ENCODE data around the gene MX1.
A peak's percentile ranks its signal among the peaks of the same experiment; 100 is the strongest.

Gene MX1

GRCh38 chr21:41425954-41426675 is at the start of gene MX1:
Gene MX1 (plus strand): TSS chr21:41426239. CDS start chr21:41432071, 5,832 bp downstream.
- H3K36me3 ChIP-seq (ENCODE audit: control insufficient read depth in 1 of 2, insufficient read depth in 2 of 2, low read length in 2 of 2), result peaks cover 4 to 6% of the 10 kb centered on the region in 2 donors
- peak within 1 kb of the TSS; percentile 74 for H3K27ac ChIP-seq (ENCODE audit: low read length)
- no peaks in the 10 kb centered on the region for H3K27me3 ChIP-seq (ENCODE audit: low read depth, low read length)
- H3K9me3 ChIP-seq (ENCODE audit: control insufficient read depth in 1 of 2, low read length in 2 of 2), result no peaks in the 10 kb centered on the region
- H3K4me3 ChIP-seq (ENCODE audit: low read depth in 1 of 2, low read length in 2 of 2), result peak within 1 kb of the TSS; percentile 74 to 78
- peaks cover 3 to 9% of the 10 kb centered on the region in 2 donors for H3K4me1 ChIP-seq (ENCODE audit: control insufficient read depth in 1 of 2, insufficient read depth in 2 of 2, low read length in 2 of 2)

GRCh38 chr21:41377715-41378114 is 48.3 kb upstream of the MX1 start:
- H3K4me1 ChIP-seq (ENCODE audit: control insufficient read depth in 1 of 2, insufficient read depth in 2 of 2, low read length in 2 of 2), result no peaks in the 10 kb centered on the region
- no peak overlapping the region for H3K27ac ChIP-seq (ENCODE audit: low read length)
- H3K9me3 ChIP-seq (ENCODE audit: control insufficient read depth in 1 of 2, low read length in 2 of 2), result no peaks in the 10 kb centered on the region
- H3K27me3 ChIP-seq (ENCODE audit: low read depth, low read length), result no peaks in the 10 kb centered on the region
- peaks cover 0 to 37% of the 10 kb centered on the region in 2 donors for H3K36me3 ChIP-seq (ENCODE audit: control insufficient read depth in 1 of 2, insufficient read depth in 2 of 2, low read length in 2 of 2)
- no peak overlapping the region for H3K4me3 ChIP-seq (ENCODE audit: low read depth in 1 of 2, low read length in 2 of 2)

- Histone ChIP-seq H3K27me3 (ENCODE audit: low read depth, low read length) (no peaks in the 10 kb centered on the region), H3K36me3 (ENCODE audit: control insufficient read depth in 1 of 2, insufficient read depth in 2 of 2, low read length in 2 of 2) (peaks cover 0 to 37% of the 10 kb centered on the region in 2 donors), H3K9me3 (ENCODE audit: control insufficient read depth in 1 of 2, low read length in 2 of 2) (no peaks in the 10 kb centered on the region), H3K4me3 (ENCODE audit: low read depth in 1 of 2, low read length in 2 of 2) (no peak overlapping the region), H3K27ac (ENCODE audit: low read length) (no peak overlapping the region), H3K4me1 (ENCODE audit: control insufficient read depth in 1 of 2, insufficient read depth in 2 of 2, low read length in 2 of 2) (no peaks in the 10 kb centered on the region)
Observed at GRCh38 chr21:41378849-41379248, 47.2 kb upstream of the MX1 start.

- no peaks in the 10 kb centered on the region for H3K4me1 ChIP-seq (ENCODE audit: control insufficient read depth in 1 of 2, insufficient read depth in 2 of 2, low read length in 2 of 2)
- no peak overlapping the region for H3K4me3 ChIP-seq (ENCODE audit: low read depth in 1 of 2, low read length in 2 of 2)
- H3K27ac ChIP-seq (ENCODE audit: low read length), result no peak overlapping the region
- H3K27me3 ChIP-seq (ENCODE audit: low read depth, low read length), result no peaks in the 10 kb centered on the region
- H3K9me3 ChIP-seq (ENCODE audit: control insufficient read depth in 1 of 2, low read length in 2 of 2), result no peaks in the 10 kb centered on the region
- peaks cover 0 to 37% of the 10 kb centered on the region in 2 donors for H3K36me3 ChIP-seq (ENCODE audit: control insufficient read depth in 1 of 2, insufficient read depth in 2 of 2, low read length in 2 of 2)
Observed at GRCh38 chr21:41379901-41380300, 46.1 kb upstream of the MX1 start.

GRCh38 chr21:41381731-41382130 is 44.3 kb upstream of the MX1 start:
- Histone ChIP-seq H3K27me3 (ENCODE audit: low read depth, low read length) (no peaks in the 10 kb centered on the region), H3K9me3 (ENCODE audit: control insufficient read depth in 1 of 2, low read length in 2 of 2) (no peaks in the 10 kb centered on the region), H3K4me1 (ENCODE audit: control insufficient read depth in 1 of 2, insufficient read depth in 2 of 2, low read length in 2 of 2) (no peaks in the 10 kb centered on the region), H3K36me3 (ENCODE audit: control insufficient read depth in 1 of 2, insufficient read depth in 2 of 2, low read length in 2 of 2) (peaks cover 0 to 37% of the 10 kb centered on the region in 2 donors), H3K4me3 (ENCODE audit: low read depth in 1 of 2, low read length in 2 of 2) (no peak overlapping the region), H3K27ac (ENCODE audit: low read length) (no peak overlapping the region)

GRCh38 chr21:41387042-41387819 is 38.8 kb upstream of the MX1 start:
- Histone ChIP-seq H3K4me3 (ENCODE audit: low read depth in 1 of 2, low read length in 2 of 2) (no peak overlapping the region), H3K4me1 (ENCODE audit: control insufficient read depth in 1 of 2, insufficient read depth in 2 of 2, low read length in 2 of 2) (no peaks in the 10 kb centered on the region), H3K36me3 (ENCODE audit: control insufficient read depth in 1 of 2, insufficient read depth in 2 of 2, low read length in 2 of 2) (peaks cover 3 to 12% of the 10 kb centered on the region in 2 donors), H3K9me3 (ENCODE audit: control insufficient read depth in 1 of 2, low read length in 2 of 2) (no peaks in the 10 kb centered on the region), H3K27me3 (ENCODE audit: low read depth, low read length) (no peaks in the 10 kb centered on the region), H3K27ac (ENCODE audit: low read length) (no peak overlapping the region)

GRCh38 chr21:41387824-41388223 is 38.2 kb upstream of the MX1 start:
- Histone ChIP-seq H3K36me3 (ENCODE audit: control insufficient read depth in 1 of 2, insufficient read depth in 2 of 2, low read length in 2 of 2) (peaks cover 3 to 7% of the 10 kb centered on the region in 2 donors), H3K27me3 (ENCODE audit: low read depth, low read length) (no peaks in the 10 kb centered on the region), H3K9me3 (ENCODE audit: control insufficient read depth in 1 of 2, low read length in 2 of 2) (no peaks in the 10 kb centered on the region), H3K4me1 (ENCODE audit: control insufficient read depth in 1 of 2, insufficient read depth in 2 of 2, low read length in 2 of 2) (no peaks in the 10 kb centered on the region), H3K27ac (ENCODE audit: low read length) (no peak overlapping the region), H3K4me3 (ENCODE audit: low read depth in 1 of 2, low read length in 2 of 2) (no peak overlapping the region)

GRCh38 chr21:41388259-41388658 is 37.8 kb upstream of the MX1 start:
- Histone ChIP-seq H3K4me3 (ENCODE audit: low read depth in 1 of 2, low read length in 2 of 2) (no peak overlapping the region), H3K4me1 (ENCODE audit: control insufficient read depth in 1 of 2, insufficient read depth in 2 of 2, low read length in 2 of 2) (no peaks in the 10 kb centered on the region), H3K27ac (ENCODE audit: low read length) (no peak overlapping the region), H3K36me3 (ENCODE audit: control insufficient read depth in 1 of 2, insufficient read depth in 2 of 2, low read length in 2 of 2) (peaks cover 3 to 7% of the 10 kb centered on the region in 2 donors), H3K27me3 (ENCODE audit: low read depth, low read length) (no peaks in the 10 kb centered on the region), H3K9me3 (ENCODE audit: control insufficient read depth in 1 of 2, low read length in 2 of 2) (no peaks in the 10 kb centered on the region)

- Histone ChIP-seq H3K4me1 (ENCODE audit: control insufficient read depth in 1 of 2, insufficient read depth in 2 of 2, low read length in 2 of 2) (no peaks in the 10 kb centered on the region), H3K36me3 (ENCODE audit: control insufficient read depth in 1 of 2, insufficient read depth in 2 of 2, low read length in 2 of 2) (peaks cover 3 to 7% of the 10 kb centered on the region in 2 donors), H3K27ac (ENCODE audit: low read length) (no peak overlapping the region), H3K4me3 (ENCODE audit: low read depth in 1 of 2, low read length in 2 of 2) (no peak overlapping the region), H3K9me3 (ENCODE audit: control insufficient read depth in 1 of 2, low read length in 2 of 2) (no peaks in the 10 kb centered on the region), H3K27me3 (ENCODE audit: low read depth, low read length) (no peaks in the 10 kb centered on the region)
Observed at GRCh38 chr21:41390043-41390639, 35.9 kb upstream of the MX1 start.

GRCh38 chr21:41393876-41394465 is 32.1 kb upstream of the MX1 start:
- H3K27ac ChIP-seq (ENCODE audit: low read length), result no peak overlapping the region
- no peak overlapping the region for H3K4me3 ChIP-seq (ENCODE audit: low read depth in 1 of 2, low read length in 2 of 2)
- H3K9me3 ChIP-seq (ENCODE audit: control insufficient read depth in 1 of 2, low read length in 2 of 2), result no peaks in the 10 kb centered on the region
- no peaks in the 10 kb centered on the region for H3K4me1 ChIP-seq (ENCODE audit: control insufficient read depth in 1 of 2, insufficient read depth in 2 of 2, low read length in 2 of 2)
- peaks cover 3 to 20% of the 10 kb centered on the region in 2 donors for H3K36me3 ChIP-seq (ENCODE audit: control insufficient read depth in 1 of 2, insufficient read depth in 2 of 2, low read length in 2 of 2)
- no peaks in the 10 kb centered on the region for H3K27me3 ChIP-seq (ENCODE audit: low read depth, low read length)

- Histone ChIP-seq H3K4me3 (ENCODE audit: low read depth in 1 of 2, low read length in 2 of 2) (no peak overlapping the region), H3K36me3 (ENCODE audit: control insufficient read depth in 1 of 2, insufficient read depth in 2 of 2, low read length in 2 of 2) (peaks cover 3 to 22% of the 10 kb centered on the region in 2 donors), H3K27me3 (ENCODE audit: low read depth, low read length) (no peaks in the 10 kb centered on the region), H3K4me1 (ENCODE audit: control insufficient read depth in 1 of 2, insufficient read depth in 2 of 2, low read length in 2 of 2) (no peaks in the 10 kb centered on the region), H3K27ac (ENCODE audit: low read length) (no peak overlapping the region), H3K9me3 (ENCODE audit: control insufficient read depth in 1 of 2, low read length in 2 of 2) (no peaks in the 10 kb centered on the region)
Observed at GRCh38 chr21:41396558-41397075, 29.4 kb upstream of the MX1 start.

Measured in muscle layer of duodenum (tissue), 2 donors.